Activated naive CD8-positive, alpha-beta T cell treated with anti-CD3 and anti-CD28 coated beads, Interleukin-2, amount 50 U/mL, for 16 hours (primary cell): ENCODE results near the gene FAAH.

Source experiments
- DNase-seq: peaks from one replicate; pipeline ENCODE4 v3.0.0-alpha.2; 2020; ENCODE audit warnings: low read depth, low spot score

The FAAH gene

GRCh38 chr1:46401154-46401913 is 7.2 kb downstream of the FAAH start:
- no peak for DNase-seq

GRCh38 chr1:46401964-46402626 is 8.0 kb downstream of the FAAH start:
- no peak for DNase-seq

GRCh38 chr1:46403916-46404315 is 9.8 kb downstream of the FAAH start:
- no peak for DNase-seq

- no peak for DNase-seq
Measured at GRCh38 chr1:46404482-46405196, 10.5 kb downstream of the FAAH start.

GRCh38 chr1:46405197-46405555 is 11.1 kb downstream of the FAAH start:
- no peak for DNase-seq

GRCh38 chr1:46405724-46406123 is 11.6 kb downstream of the FAAH start:
- no peak for DNase-seq

- DNase-seq, result no peak
Measured at GRCh38 chr1:46406881-46407608, 12.9 kb downstream of the FAAH start.

GRCh38 chr1:46407636-46408035 is 13.5 kb downstream of the FAAH start:
- no peak for DNase-seq

- no peak for DNase-seq
Measured at GRCh38 chr1:46408356-46409062, 14.4 kb downstream of the FAAH start.

GRCh38 chr1:46409063-46409372 is 14.9 kb downstream of the FAAH start:
- no peak for DNase-seq

- DNase-seq, result no peak
Measured at GRCh38 chr1:46410156-46411009, 16.3 kb downstream of the FAAH start.

- DNase-seq, result no peak
Measured at GRCh38 chr1:46411010-46411405, 16.9 kb downstream of the FAAH start.

- DNase-seq, result no peak
Measured at GRCh38 chr1:46411601-46412341, 17.7 kb downstream of the FAAH start.

- no peak for DNase-seq
Measured at GRCh38 chr1:46412893-46413595, 18.9 kb downstream of the FAAH start.

- DNase-seq, result no peak
Measured at GRCh38 chr1:46413596-46413985, 19.5 kb downstream of the FAAH start.

GRCh38 chr1:46415514-46415913 is 21.4 kb downstream of the FAAH start:
- no peak for DNase-seq

GRCh38 chr1:46418976-46419375 is 24.9 kb downstream of the FAAH start:
- no peak for DNase-seq

- no peak for DNase-seq
Measured at GRCh38 chr1:46420533-46420915, 26.4 kb downstream of the FAAH start.

GRCh38 chr1:46421739-46422138 is 27.6 kb downstream of the FAAH start:
- DNase-seq, result no peak
